ENCODE data around the gene PFKFB3.
"Not testable (repeated sequence)": the region's sequence is repeated elsewhere in the genome, so short reads cannot be mapped to it uniquely, and the experiment has no call there.

PFKFB3 gene

GRCh38 chr10:6239213-6239991 is 36.7 kb downstream of the PFKFB3 start:
- DNase-seq = peak; percentile 40

DNA sequence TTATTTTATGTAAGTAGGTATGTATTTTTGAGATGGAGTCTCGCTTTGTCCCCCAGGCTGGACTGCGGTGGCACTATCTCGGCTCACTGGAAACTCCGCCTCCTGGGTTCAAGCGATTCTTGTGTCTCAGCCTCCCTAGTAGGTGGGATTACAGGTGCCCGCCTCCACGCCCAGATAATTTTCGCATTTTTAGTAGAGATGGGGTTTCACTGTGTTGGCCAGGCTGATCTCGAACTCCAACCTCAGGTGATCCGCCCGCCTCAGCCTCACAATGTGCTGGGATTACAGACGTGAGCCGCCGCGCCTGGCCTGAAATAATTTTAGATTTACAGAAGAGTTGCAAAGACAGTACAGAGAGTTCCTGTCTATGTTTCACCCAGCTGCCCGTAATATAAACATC is 37.5 kb downstream of the PFKFB3 start:
- no peak for DNase-seq

GRCh38 chr10:6242089-6242488 is 39.4 kb downstream of the PFKFB3 start:
- no peak for DNase-seq

GRCh38 chr10:6244510-6244909 is 41.8 kb downstream of the PFKFB3 start:
- no peak for DNase-seq

GRCh38 chr10:6247041-6247712 is 44.4 kb downstream of the PFKFB3 start:
- no peak for DNase-seq

DNA sequence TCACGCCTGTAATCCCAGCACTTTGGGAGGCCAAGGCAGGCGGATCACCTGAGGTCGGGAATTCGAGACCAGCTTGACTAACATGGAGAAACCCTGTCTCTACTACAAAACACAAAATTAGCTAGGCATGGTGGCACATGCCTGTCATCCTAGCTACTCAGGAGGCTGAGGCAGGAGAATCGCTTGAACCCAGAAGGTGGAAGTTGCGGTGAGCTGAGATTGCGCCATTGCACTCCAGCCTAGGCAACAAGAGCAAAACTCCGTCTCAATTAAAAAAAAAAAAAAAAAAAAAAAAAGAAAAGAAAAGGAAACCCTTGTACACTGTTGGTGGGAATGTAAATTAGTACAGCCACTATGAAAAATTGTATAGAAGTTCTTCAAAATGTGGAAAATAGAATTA is 46.2 kb downstream of the PFKFB3 start:
- not testable (repeated sequence) for DNase-seq

- DNase-seq = no peak
Observed at GRCh38 chr10:6249698-6250097, 47.0 kb downstream of the PFKFB3 start.

GRCh38 chr10:6250745-6251144 is 48.0 kb downstream of the PFKFB3 start:
- no peak for DNase-seq

- DNase-seq = no peak
Observed at GRCh38 chr10:6254201-6254600, 51.5 kb downstream of the PFKFB3 start.

DNA sequence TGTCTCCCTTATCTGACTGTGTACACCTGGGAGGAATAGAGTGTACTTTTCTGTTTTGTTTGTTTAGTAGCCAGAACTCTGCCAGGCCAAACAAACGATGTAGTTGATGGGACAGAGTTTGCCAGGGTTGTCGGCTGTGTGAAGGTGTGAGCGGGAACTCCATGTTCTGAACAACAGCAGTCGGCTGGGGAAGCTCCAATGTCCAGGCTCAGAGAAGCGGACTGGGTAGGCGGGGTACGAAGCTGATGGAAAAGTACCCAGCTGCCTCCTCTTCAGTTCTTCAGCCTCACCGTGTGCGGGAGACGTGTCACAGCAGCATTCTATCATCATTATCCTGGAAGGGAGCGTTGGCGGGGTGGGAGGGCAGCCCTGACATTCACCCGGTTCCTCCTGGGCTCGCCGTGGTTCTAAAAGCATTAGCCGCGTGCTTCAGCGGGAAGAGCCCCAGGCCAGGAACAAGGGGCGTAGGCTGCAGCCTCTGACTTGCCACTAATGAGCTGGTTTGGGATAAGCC is 52.9 kb downstream of the PFKFB3 start:
- DNase-seq = no peak

DNA sequence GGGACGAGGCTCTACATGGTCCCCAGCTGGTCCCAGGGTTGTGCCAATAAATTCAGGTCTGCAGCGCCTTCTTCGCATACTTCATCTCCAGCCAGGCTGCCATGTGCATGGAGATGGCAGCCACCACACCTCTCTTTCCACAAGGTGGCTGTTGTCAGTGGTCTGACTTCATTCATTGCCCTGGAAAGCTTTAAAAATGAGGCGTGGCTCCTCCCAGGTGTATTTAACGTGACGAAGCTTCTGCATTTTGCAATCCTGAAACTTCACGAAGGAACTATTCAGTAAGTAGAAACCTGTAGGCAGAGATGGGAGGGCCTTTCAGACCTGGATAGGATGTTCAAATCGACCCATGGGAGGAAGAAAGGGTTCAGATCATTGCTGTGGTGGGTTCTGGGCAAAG is 53.7 kb downstream of the PFKFB3 start:
- DNase-seq = no peak

DNA sequence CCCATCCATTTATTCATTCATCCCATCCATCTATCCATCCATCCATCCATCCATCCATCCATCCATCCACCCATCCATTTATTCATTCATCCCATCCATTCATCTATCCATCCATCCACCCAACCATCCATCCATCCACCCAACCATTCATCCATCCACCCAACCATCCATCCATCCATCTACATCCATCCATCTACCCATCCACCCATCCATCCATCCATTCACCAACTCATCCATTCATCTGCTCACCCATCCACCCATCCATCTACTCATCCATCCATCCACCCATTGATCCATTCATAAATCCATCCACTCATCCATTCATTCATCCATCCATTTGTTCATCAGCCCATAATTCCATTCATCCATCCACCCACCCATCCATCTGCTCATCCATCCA is 56.4 kb downstream of the PFKFB3 start:
- no peak for DNase-seq

- DNase-seq = no peak
Observed at GRCh38 chr10:6260843-6261242, 58.1 kb downstream of the PFKFB3 start.

DNA sequence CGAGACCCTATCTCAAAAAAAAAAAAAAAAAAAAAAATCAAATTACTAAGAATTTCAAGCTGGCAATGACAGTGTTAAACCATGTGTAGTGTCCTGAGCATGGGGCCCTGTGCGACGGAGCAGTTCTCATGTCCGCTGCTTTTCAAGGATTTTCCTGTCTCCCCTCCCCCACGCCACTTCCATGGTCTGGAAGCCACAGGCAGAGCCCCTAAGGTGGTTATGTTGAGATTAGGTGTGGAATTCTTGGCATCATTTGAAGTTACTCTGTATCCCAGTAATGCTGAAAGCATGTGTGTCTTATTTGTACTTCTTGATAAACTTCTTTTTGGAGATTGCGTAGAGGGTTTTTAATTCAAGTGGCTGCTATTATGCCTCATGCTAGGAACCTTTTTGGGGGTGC is 65.2 kb downstream of the PFKFB3 start:
- no peak for DNase-seq

GRCh38 chr10:6269432-6269831 is 66.7 kb downstream of the PFKFB3 start:
- DNase-seq = no peak

DNA sequence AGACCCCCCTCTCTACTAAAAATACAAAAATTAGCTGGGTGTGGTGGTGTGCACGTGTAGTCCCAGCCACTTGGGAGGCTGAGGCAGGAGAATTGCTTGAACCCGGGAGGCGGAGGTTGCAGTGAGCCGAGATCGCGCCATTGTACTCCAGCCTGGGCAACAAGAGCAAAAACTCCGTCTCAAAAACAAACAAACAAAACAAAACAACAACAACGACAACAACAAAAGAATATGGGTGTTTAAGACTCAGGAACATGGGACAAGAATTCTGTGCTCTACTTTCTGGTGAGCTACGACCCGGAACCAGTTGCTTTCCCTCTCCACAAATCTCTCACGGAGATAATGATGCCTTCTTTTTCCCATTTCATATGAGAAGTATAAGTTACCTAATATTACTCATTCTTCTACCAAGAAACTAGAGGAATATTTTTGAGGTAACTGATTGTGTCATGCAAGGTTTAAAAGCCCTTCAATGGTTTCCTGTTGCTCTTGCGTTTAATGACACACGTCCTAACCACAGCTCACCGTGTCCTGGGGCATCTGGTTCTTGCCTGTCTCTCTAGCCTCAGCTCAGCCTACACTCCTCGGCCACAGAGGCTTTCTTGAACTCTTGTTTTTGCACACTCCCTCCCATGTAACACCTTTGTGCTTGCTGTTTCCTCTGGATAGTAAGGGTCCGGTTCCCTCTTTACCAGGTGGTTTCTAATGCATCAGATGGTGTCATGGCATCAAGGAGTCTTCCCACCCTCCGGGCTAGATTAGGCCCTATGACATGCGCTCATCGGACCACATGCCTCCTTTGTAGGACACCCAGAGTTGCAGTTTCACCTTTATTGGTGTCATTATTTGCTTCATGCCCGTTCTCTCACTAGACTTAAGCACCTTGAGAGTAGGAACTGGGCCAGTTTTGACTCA is 67.5 kb downstream of the PFKFB3 start:
- peak; percentile 75 for DNase-seq

- DNase-seq = no peak
Observed at GRCh38 chr10:6270951-6271350, 68.2 kb downstream of the PFKFB3 start.

- no peak for DNase-seq
Observed at GRCh38 chr10:6271663-6272062, 68.9 kb downstream of the PFKFB3 start.

GRCh38 chr10:6272126-6272525 is 69.4 kb downstream of the PFKFB3 start:
- DNase-seq = no peak

- no peak for DNase-seq
Observed at GRCh38 chr10:6273351-6273750, 70.6 kb downstream of the PFKFB3 start.

DNA sequence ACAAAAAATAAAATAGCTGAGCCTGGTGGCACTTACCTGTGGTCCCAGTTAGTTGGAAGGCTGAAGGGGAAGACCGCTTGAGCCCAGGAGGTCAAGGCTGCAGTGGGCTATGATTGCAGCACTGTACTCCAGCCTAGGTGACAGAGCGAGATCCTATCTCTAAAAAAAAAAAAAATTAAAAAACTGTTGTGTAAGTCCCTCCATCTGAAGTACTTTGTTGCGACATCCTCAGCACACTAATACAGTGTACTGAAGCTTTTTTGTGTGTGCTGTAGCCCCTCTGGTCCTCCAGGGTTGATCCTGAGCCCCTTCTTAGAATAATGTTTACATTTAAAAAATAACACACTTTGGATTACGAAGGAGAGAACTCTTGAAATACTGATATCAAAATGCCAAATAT is 71.3 kb downstream of the PFKFB3 start:
- DNase-seq = no peak

DNA sequence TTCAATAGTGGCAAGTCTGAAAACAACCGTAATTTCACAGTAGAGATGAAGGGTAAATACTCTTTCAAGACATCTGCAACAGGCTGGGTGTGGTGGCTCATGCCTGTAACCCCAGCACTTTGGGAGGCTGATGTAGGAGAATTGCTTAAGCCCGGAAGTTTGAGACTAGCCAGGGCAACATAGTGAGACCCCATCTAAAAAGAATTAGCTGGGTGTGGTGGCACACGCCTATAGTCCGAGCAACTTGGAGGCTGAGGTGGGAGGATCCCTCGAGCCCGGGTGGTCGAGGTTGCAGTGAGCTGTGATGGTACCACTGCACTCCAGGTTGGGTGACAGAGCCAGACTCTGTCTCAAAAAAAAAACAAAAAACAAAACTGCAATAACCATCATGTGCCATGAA is 71.8 kb downstream of the PFKFB3 start:
- DNase-seq = no peak

All from CD4-positive, alpha-beta T cell treated with Interleukin-21 for 1 hour (primary cell).